Kidney (tissue), 14 donors: ENCODE results near the gene GNAS. TPM values are rescaled to one million over a fixed set of nuclear protein-coding genes. Genes with fewer than 3 reads are reported as not detected.

Source experiments
- DNase-seq, 5 donors: peaks; one replicate each; pipeline ENCODE4 v3.0.0-alpha.2; 2013 to 2020
- FAIRE-seq: peaks from 2 replicates; lab custom pipeline; 2012; peaks lifted over from hg19 to GRCh38; lab: Jason Lieb, UNC
- H3K27ac ChIP-seq, 2 donors: one replicate each; pipeline ENCODE4 v1.7.0; 2013; ENCODE audit warnings: low read depth in 2 of 2, low read length in 2 of 2, inconsistent platforms in 1 of 2
- H3K27me3 ChIP-seq: one replicate; pipeline ENCODE4 v1.7.1; 2013; ENCODE audit warnings: low read length, inconsistent platforms; ENCODE audit not compliant: control insufficient read depth, insufficient read depth
- H3K36me3 ChIP-seq, 3 donors: one replicate each; pipeline versions ENCODE4 v1.7.0 to v1.7.1; 2013; ENCODE audit warnings: low read length in 3 of 3, control low read depth in 1 of 3, inconsistent platforms in 1 of 3; ENCODE audit not compliant: insufficient read depth in 3 of 3, control insufficient read depth in 2 of 3
- H3K4me1 ChIP-seq, 3 donors: one replicate each; pipeline versions ENCODE4 v1.7.0 to v1.7.1; 2013; ENCODE audit warnings: low read length in 3 of 3, inconsistent platforms in 1 of 3, low read depth in 1 of 3; ENCODE audit not compliant: control insufficient read depth in 2 of 3, insufficient read depth in 2 of 3
- H3K4me3 ChIP-seq, 3 donors: one replicate each; pipeline versions ENCODE4 v1.7.0 to v1.8.1; 2013; ENCODE audit warnings: low read length in 3 of 3, control low read depth in 1 of 3, inconsistent platforms in 1 of 3
- H3K9ac ChIP-seq, 3 donors: one replicate each; pipeline versions ENCODE4 v1.7.0 to v1.7.1; 2013; ENCODE audit warnings: low read length in 3 of 3, control low read depth in 1 of 3, inconsistent platforms in 1 of 3
- H3K9me3 ChIP-seq, 3 donors: one replicate each; pipeline versions ENCODE4 v1.7.0 to v1.7.1; 2013; ENCODE audit warnings: low read length in 3 of 3, control low read depth in 1 of 3, inconsistent platforms in 1 of 3; ENCODE audit not compliant: control insufficient read depth in 2 of 3, insufficient read depth in 1 of 3
- CTCF ChIP-seq: IDR thresholded peaks from 3 replicates; pipeline ENCODE4 v1.5.1; 2012; ENCODE audit warnings: mild to moderate bottlenecking, moderate library complexity, borderline replicate concordance; ENCODE audit not compliant: insufficient read depth; ENCODE audit errors: extremely low read depth
- intact Hi-C: fragments of 100-400 bp; cut with DNase I; formaldehyde crosslinking; loops from one replicate; pipeline ENCODE4 v1.11.1; 2022
- polyA plus RNA-seq: library from polyadenylated mRNA; stranded (reverse); fragments of 350-450 nt; fragmentation: Illumina TruSeq; extraction: RNeasy Lipid Tissue Mini Kit (QIAGEN cat#74804); gene quantifications from one replicate; pipeline ENCODE4 v1.2.3, GENCODE V29; 2014; ENCODE audit warnings: low read depth, low replicate concordance; ENCODE audit not compliant: insufficient read depth
- total RNA-seq: library from RNA; stranded (reverse); fragmentation: NEBNext Ultra II Directional; extraction: Animal tissue kit (Norgen Biotek cat#: 25700); gene quantifications from one replicate; pipeline ENCODE4 v1.2.1, GENCODE V29; 2021
- donor health status: control.
- donor health status: control.
- donor health status: control.
- donor health status: control.
- donor health status: control.
- donor health status: DM: yes; HTN: yes; CAD: no.
- donor health status: Normal renal cell carcinoma (clear cell type).

GNAS gene
- total and polyA plus RNA-seq, 2 donors from 2014 or later, result 792 to 867 TPM

- no peak overlapping the region for H3K4me3 ChIP-seq
- no peaks in the 10 kb centered on the region for H3K9me3 ChIP-seq
- DNase-seq, result no peak
- no peaks in the 10 kb centered on the region for H3K4me1 ChIP-seq
- H3K36me3 ChIP-seq, result no peaks in the 10 kb centered on the region
- no peak overlapping the region for H3K9ac ChIP-seq
- TF ChIP-seq CTCF, result no peak
- intact Hi-C loops, result no loop called here
- no peak for FAIRE-seq
- no peak overlapping the region for H3K27ac ChIP-seq
- H3K27me3 ChIP-seq, result no peaks in the 10 kb centered on the region
Measured at GRCh38 chr20:58811334-58811733, 41.2 kb upstream of the GNAS start.

- no peak overlapping the region for H3K4me3 ChIP-seq
- no peaks in the 10 kb centered on the region for H3K4me1 ChIP-seq
- no peaks in the 10 kb centered on the region for H3K9me3 ChIP-seq
- no peak for DNase-seq
- no peak overlapping the region for H3K27ac ChIP-seq
- no peak overlapping the region for H3K9ac ChIP-seq
- H3K36me3 ChIP-seq, result no peaks in the 10 kb centered on the region
- intact Hi-C loops, result no loop called here
- no peaks in the 10 kb centered on the region for H3K27me3 ChIP-seq
- TF ChIP-seq CTCF, result no peak
- no peak for FAIRE-seq
Measured at GRCh38 chr20:58813369-58813768, 39.1 kb upstream of the GNAS start.

- intact Hi-C loops, result no loop called here
- no peak overlapping the region for H3K4me3 ChIP-seq
- no peaks in the 10 kb centered on the region for H3K4me1 ChIP-seq
- no peak overlapping the region for H3K27ac ChIP-seq
- H3K36me3 ChIP-seq, result no peaks in the 10 kb centered on the region
- no peaks in the 10 kb centered on the region for H3K9me3 ChIP-seq
- no peaks in the 10 kb centered on the region for H3K27me3 ChIP-seq
- DNase-seq (no peak), FAIRE-seq (no peak)
- TF ChIP-seq CTCF, result no peak
- H3K9ac ChIP-seq, result no peak overlapping the region
Measured at GRCh38 chr20:58815448-58815847, 37.1 kb upstream of the GNAS start.

GRCh38 chr20:58816051-58816450 lies 36.5 kb upstream of the GNAS start:
- Histone ChIP-seq H3K27me3 (no peaks in the 10 kb centered on the region), H3K27ac (no peak overlapping the region), H3K9ac (no peak overlapping the region), H3K9me3 (no peaks in the 10 kb centered on the region), H3K36me3 (no peaks in the 10 kb centered on the region), H3K4me3 (no peak overlapping the region), H3K4me1 (no peaks in the 10 kb centered on the region)
- no peak for FAIRE-seq
- intact Hi-C loops, result no loop called here
- no peak for DNase-seq
- no peak for TF ChIP-seq CTCF
